HG02852 (cell line): ENCODE data around the gene ZBTB7C.

ENCODE experiments used
- ATAC-seq: cut with Tn5 transposase; IDR thresholded peaks from one replicate; pipeline ENCODE4 v1.9.1; 2021; ENCODE audit warnings: mild to moderate bottlenecking, moderate library complexity; ENCODE audit not compliant: unreplicated experiment

ZBTB7C gene

GRCh38 chr18:48029296-48029986, 379.7 kb downstream of the ZBTB7C start:
- no peak for ATAC-seq

- no peak for ATAC-seq
These were observed 380.5 kb downstream of the ZBTB7C start for GRCh38 chr18:48028696-48029095.

GRCh38 chr18:48028081-48028480, 381.1 kb downstream of the ZBTB7C start:
- ATAC-seq = no peak

- ATAC-seq = no peak
These were observed 381.7 kb downstream of the ZBTB7C start for GRCh38 chr18:48027401-48027963.

GRCh38 chr18:48026216-48026615, 383.0 kb downstream of the ZBTB7C start:
- no peak for ATAC-seq

GRCh38 chr18:48024881-48025660, 384.1 kb downstream of the ZBTB7C start:
- ATAC-seq = no peak

- ATAC-seq = no peak
These were observed 385.1 kb downstream of the ZBTB7C start for GRCh38 chr18:48024009-48024512.

GRCh38 chr18:48023334-48024008, 385.7 kb downstream of the ZBTB7C start:
- no peak for ATAC-seq

- ATAC-seq = no peak
These were observed 386.5 kb downstream of the ZBTB7C start for GRCh38 chr18:48022531-48023329.

- ATAC-seq = no peak
These were observed 387.2 kb downstream of the ZBTB7C start for GRCh38 chr18:48022021-48022420.

- no peak for ATAC-seq
These were observed 387.8 kb downstream of the ZBTB7C start for GRCh38 chr18:48021273-48021914.

GRCh38 chr18:48020337-48021250, 388.6 kb downstream of the ZBTB7C start:
- ATAC-seq = no peak

GRCh38 chr18:48019557-48020325, 389.4 kb downstream of the ZBTB7C start:
- ATAC-seq = no peak

- ATAC-seq = no peak
These were observed 390.3 kb downstream of the ZBTB7C start for GRCh38 chr18:48018851-48019250.

- ATAC-seq = no peak
These were observed 391.5 kb downstream of the ZBTB7C start for GRCh38 chr18:48017635-48018034.

GRCh38 chr18:48013162-48013561, 396.0 kb downstream of the ZBTB7C start:
- no peak for ATAC-seq

- ATAC-seq = no peak
These were observed 397.2 kb downstream of the ZBTB7C start for GRCh38 chr18:48011926-48012465.

- ATAC-seq = no peak
These were observed 398.9 kb downstream of the ZBTB7C start for GRCh38 chr18:48010264-48010663.
